ENCODE results near the gene DSP.

Gene DSP

GRCh38 chr6:7594579-7595125, 53.2 kb downstream of the DSP start:
- no peak for FAIRE-seq

- no peak for FAIRE-seq
These were observed 62.5 kb downstream of the DSP start for GRCh38 chr6:7604003-7604402.

GRCh38 chr6:7604506-7604905, 63.0 kb downstream of the DSP start:
- no peak for FAIRE-seq

GRCh38 chr6:7615611-7616383, 74.3 kb downstream of the DSP start:
- FAIRE-seq: no peak

- FAIRE-seq: no peak
These were observed 76.6 kb downstream of the DSP start for GRCh38 chr6:7617801-7618764.

- FAIRE-seq: no peak
These were observed 80.3 kb downstream of the DSP start for GRCh38 chr6:7621761-7622160.

GRCh38 chr6:7624796-7625710, 83.6 kb downstream of the DSP start:
- no peak for FAIRE-seq

GRCh38 chr6:7628479-7628878, 87.0 kb downstream of the DSP start:
- no peak for FAIRE-seq

- no peak for FAIRE-seq
These were observed 87.4 kb downstream of the DSP start for GRCh38 chr6:7628909-7629308.

GRCh38 chr6:7629321-7629720, 87.8 kb downstream of the DSP start:
- FAIRE-seq: no peak

- FAIRE-seq: no peak
These were observed 89.3 kb downstream of the DSP start for GRCh38 chr6:7630792-7631191.

- no peak for FAIRE-seq
These were observed 90.0 kb downstream of the DSP start for GRCh38 chr6:7631466-7631865.

- no peak for FAIRE-seq
These were observed 91.2 kb downstream of the DSP start for GRCh38 chr6:7632501-7633290.

- no peak for FAIRE-seq
These were observed 91.9 kb downstream of the DSP start for GRCh38 chr6:7633361-7633760.

- no peak for FAIRE-seq
These were observed 94.7 kb downstream of the DSP start for GRCh38 chr6:7636151-7636550.

Data from colon (tissue), 2 donors.